GM19023 (cell line): ENCODE data around the gene PNMA8C.
"Not testable (repeated sequence)": the region's sequence is repeated elsewhere in the genome, so short reads cannot be mapped to it uniquely, and the experiment has no call there.

Experiments used
- ATAC-seq: cut with Tn5 transposase; IDR thresholded peaks from one replicate; pipeline ENCODE4 v1.9.1; 2021; ENCODE audit warnings: mild to moderate bottlenecking, moderate library complexity; ENCODE audit not compliant: unreplicated experiment

PNMA8C gene

GRCh38 chr19:46391296-46392251 lies 37.2 kb downstream of the PNMA8C start:
- no peak for ATAC-seq

GRCh38 chr19:46390866-46391265 lies 37.9 kb downstream of the PNMA8C start:
- ATAC-seq = no peak

- ATAC-seq = no peak
These were observed 38.4 kb downstream of the PNMA8C start for GRCh38 chr19:46390121-46390858.

GRCh38 chr19:46388311-46389095 lies 40.2 kb downstream of the PNMA8C start:
- no peak for ATAC-seq

- ATAC-seq = no peak
These were observed 41.0 kb downstream of the PNMA8C start for GRCh38 chr19:46387713-46388130.

GRCh38 chr19:46386996-46387712 lies 41.6 kb downstream of the PNMA8C start:
- no peak for ATAC-seq

GRCh38 chr19:46386151-46386550 lies 42.6 kb downstream of the PNMA8C start:
- no peak for ATAC-seq

- ATAC-seq = no peak
These were observed 43.1 kb downstream of the PNMA8C start for GRCh38 chr19:46385636-46386035.

DNA sequence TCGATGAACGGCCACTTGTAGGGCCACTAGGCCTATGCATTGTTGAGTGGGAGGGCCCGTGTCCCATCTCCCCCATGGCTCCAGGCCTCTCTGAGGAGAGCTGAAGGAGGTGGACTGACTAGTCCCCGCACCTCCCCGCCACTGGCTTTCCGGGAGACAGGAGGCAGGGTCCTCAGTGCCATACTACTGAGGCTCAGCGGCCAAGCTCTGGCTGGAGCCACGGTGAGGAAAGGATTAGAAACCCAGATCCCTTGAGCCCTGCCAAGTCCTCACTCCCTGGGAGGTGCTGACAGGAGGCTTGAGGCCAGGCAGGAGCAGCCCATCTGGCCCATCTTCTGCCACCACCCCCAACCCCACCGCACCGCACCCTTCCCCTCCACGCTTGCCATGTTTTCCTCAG lies 44.3 kb downstream of the PNMA8C start:
- ATAC-seq = no peak

GRCh38 chr19:46383846-46384245 lies 44.9 kb downstream of the PNMA8C start:
- no peak for ATAC-seq

- ATAC-seq = no peak
These were observed 45.4 kb downstream of the PNMA8C start for GRCh38 chr19:46383171-46383815.

DNA sequence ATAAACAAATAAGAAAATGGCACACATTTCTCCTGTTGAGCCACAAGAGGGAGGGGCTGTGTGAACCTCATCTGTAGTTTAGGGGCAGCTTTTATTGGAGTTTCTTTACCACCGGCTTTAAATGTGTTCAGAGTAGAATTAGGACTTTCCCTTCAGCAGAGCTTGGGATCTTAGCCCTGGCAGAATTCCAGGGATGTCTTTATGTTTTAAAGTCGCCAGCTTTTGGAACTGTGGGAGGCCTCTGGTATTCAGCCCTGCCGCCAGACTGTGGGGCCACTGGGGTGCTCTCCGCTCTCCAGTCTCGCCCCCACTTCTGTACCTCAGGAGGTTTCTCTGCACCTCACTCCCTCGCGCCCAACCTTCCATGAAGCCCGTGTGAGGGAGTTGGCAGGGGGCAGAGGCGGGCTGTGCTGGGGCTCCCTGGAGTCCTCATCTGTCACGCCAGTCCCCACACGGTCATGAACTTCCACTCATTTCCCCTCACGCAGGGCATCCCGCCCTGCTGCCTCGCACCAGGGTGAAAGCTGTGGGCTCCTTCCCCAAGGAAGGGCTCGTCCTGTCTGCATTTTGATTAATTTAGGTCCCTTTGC lies 46.9 kb downstream of the PNMA8C start:
- ATAC-seq = no peak

DNA sequence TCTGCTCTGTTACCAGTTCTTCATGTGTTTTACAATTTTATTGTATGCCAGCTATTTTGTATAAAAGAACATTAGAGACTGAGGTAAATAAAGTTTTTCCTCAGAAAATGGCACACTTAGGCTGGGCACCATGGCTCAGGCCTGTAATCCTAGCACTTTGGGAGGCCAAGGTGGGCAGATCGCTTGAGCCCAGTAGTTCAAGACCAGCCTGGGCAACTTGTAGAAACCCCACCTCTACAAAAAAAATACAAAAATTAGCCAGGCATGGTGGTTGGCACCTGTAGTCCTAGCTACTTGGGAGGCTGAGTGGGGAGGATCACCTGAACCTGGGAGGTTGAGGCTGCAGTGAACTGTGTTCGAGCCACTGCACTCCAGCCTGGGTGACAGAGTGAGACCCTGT lies 47.4 kb downstream of the PNMA8C start:
- ATAC-seq = no peak

DNA sequence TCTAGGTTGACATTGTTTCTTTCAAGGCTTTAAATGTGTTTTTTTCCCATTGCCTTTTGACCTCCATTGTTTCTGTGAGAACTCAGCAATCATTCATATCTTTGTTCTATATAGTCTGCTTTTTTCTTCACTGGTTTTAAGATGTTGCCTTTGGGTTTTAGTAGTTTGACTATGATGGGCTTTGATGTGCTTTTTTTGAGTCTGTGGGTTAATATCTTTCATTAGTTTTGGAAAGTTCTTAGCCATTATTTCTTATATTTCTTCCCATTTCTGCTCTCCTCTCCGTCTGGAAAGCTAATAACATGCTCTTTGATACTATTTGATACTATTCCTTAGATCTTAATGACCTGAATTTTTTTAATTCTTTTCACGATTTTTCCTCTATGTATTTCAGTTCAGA lies 48.0 kb downstream of the PNMA8C start:
- no peak for ATAC-seq

DNA sequence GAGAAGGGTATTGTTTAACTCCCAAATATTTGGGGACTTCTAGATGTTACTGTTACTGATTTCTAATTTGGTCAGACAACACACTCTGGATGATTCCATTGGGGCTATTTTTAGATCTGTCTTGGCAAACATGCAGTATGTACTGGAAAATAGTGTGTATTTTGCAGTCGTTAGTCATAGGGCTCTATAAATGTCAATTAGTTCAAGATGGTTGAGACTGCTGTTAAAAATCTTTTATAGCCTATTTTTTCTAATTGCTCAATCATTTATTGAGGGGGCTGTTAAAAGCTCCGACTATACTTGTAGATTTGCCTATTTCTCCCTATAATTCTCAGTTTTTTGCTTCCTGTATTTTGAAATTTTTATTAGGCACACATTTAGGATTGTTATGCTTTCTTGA lies 50.5 kb downstream of the PNMA8C start:
- ATAC-seq = no peak

DNA sequence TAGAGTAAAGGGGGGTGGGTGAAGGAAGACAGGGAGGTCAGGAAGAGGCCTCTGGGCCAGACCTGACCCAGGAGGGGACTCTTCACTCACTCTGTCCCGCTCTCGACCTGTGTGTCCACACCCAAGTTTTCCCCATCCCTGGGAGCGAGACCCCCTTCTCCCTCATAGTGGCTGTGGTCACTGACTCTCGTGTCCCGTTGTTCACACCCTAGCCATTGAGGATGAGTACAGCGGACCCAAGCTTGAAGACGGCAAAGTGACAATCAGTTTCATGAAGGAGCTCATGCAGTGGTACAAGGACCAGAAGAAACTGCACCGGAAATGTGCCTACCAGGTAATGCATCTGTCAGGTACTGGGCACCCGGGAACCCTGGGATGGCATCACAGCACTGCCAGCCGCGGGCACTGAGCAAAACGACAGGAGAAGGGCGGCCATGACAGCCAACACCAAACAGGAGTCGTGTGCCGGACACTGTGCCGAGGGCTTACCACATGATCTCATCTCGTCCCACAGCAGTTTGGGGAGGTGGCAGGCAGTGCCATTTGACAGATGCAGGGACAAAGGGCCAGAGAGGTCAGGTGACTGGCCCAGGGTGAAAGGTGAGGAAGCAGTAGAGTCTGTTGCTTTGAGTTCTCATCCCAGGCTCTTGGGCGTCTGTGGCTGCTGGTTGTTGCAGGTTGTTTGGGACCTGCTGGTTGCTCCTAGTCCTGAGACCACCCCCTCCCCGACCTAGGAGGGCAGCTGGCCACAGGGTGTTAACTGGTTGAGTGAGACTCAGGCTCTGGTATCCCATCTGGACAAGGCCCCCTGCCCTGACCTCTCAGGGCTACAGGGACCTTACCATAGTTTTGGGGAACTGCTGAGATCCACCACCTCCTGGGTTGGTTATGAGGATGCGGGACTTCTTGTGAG lies 52.2 kb downstream of the PNMA8C start:
- ATAC-seq = no peak

DNA sequence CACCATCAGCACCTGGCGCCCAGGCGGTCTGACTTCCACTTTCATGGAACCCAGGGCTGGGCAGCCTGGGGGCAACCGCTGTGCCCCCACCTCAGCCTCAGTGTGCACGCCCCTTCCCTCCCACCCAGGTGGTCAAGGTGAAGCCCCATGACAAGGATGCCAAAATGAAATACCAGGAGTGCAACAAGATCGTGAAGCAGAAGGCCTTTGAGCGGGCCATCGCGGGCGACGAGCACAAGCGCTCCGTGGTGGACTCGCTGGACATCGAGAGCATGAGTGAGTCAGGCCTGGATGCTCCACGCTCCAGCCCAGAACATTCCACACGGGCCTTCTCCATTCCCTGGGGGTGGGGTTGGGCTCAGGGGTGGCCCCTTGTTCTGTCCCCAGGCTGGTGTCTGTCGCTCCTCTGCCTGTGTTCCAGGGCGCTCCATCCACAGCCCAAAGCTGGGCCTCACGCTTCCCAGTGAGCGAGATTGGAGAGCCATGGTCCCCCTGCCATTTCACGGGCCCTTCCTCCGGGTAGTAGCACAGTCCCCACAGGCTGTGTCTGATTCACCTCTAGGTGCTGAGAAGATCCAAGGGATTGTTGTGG lies 53.2 kb downstream of the PNMA8C start:
- ATAC-seq = not testable (repeated sequence)
